ENCODE results near the gene OR52I2. TPM values are rescaled to one million over a fixed set of nuclear protein-coding genes. Genes with fewer than 3 reads are reported as not detected.

Gene OR52I2
- polyA plus RNA-seq, 1 of the 3 experiments (the other 2 are of a cell fraction), result not detected

GRCh38 chr11:4569075-4569474 lies 12.5 kb upstream of the OR52I2 start (continued):
- TF ChIP-seq CTCF (IDR thresholded peaks at IDR 0.05) (no peak), MEF2A (IDR thresholded peaks at IDR 0.05; ENCODE audit: borderline replicate concordance, low read depth) (no peak)

DNA sequence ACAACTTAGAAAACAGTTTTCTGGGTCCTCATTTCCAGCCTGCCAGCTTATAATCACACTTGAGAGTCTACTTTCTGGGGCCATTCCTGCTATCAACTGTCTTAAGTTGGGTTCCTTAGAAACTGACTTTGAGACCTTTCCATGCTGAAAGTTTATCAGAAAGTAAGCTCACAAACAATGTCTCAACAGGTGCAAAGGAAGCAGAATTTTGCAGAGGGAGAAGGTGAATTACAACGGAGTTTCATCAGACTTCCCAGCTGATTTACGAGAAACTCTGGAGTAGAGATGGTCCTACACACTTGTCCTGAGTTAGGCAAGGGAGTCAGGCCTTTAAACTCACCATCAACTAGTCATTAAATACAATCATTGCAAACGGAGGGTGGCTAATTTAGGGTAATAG lies 4.7 kb upstream of the OR52I2 start:
- CTCF ChIA-PET, result no interaction called here
- Histone ChIP-seq H4K20me1 (ENCODE audit: insufficient read depth) (no peaks in the 10 kb centered on the region), H3K27me3 (ENCODE audit: insufficient read depth) (peaks cover 10% of the 10 kb centered on the region; the same call in 1 of the 2 replicates), H3K4me1 (ENCODE audit: control insufficient read depth in 1 of 2, insufficient read depth in 2 of 2, low read depth in 1 of 2, low read length in 1 of 2) (no peaks in the 10 kb centered on the region), H3K79me2 (ENCODE audit: insufficient read depth) (no peaks in the 10 kb centered on the region), H3K9ac (no peak overlapping the region), H3K4me3 (ENCODE audit: low read depth in 2 of 2, low read length in 1 of 2) (no peak overlapping the region), H3K9me3 (no peaks in the 10 kb centered on the region), H3K27ac (ENCODE audit: low read depth in 2 of 2, low read length in 1 of 2) (no peak overlapping the region), H3K4me2 (no peak overlapping the region), H3K9me2 (no peaks in the 10 kb centered on the region), H2AFZ (ENCODE audit: low read depth) (no peak overlapping the region), H3F3A (replicated peaks; ENCODE audit: insufficient read depth) (no peaks in the 10 kb centered on the region), H3K36me3 (replicated peaks in 1 of 2; ENCODE audit: control insufficient read depth in 1 of 2, insufficient read depth in 2 of 2, low read length in 1 of 2) (no peaks in the 10 kb centered on the region)
- TF ChIP-seq EP300 (IDR thresholded peaks at IDR 0.05; ENCODE audit: borderline replicate concordance in 1 of 2, low read depth in 1 of 2, low read length in 1 of 2), result no peak
- no peak for TF ChIP-seq PBX3 (IDR thresholded peaks at IDR 0.05)
- no peak for TF ChIP-seq EZH2phosphoT487 (IDR thresholded peaks at IDR 0.05; ENCODE audit: borderline replicate concordance, low read depth)
- TF ChIP-seq, protein P1, sequence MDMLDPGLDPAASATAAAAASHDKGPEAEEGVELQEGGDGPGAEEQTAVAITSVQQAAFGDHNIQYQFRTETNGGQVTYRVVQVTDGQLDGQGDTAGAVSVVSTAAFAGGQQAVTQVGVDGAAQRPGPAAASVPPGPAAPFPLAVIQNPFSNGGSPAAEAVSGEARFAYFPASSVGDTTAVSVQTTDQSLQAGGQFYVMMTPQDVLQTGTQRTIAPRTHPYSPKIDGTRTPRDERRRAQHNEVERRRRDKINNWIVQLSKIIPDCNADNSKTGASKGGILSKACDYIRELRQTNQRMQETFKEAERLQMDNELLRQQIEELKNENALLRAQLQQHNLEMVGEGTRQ (IDR thresholded peaks at IDR 0.05; ENCODE audit: borderline replicate concordance, low read depth, low read length), result no peak
- no peak for TF ChIP-seq FOXJ3 (CRISPR knock-in tag; IDR thresholded peaks at IDR 0.05)
- TF ChIP-seq GABPA (IDR thresholded peaks at IDR 0.05; ENCODE audit: low read depth), result no peak
- TF ChIP-seq RFX5 (IDR thresholded peaks at IDR 0.05; ENCODE audit: low read length), result no peak
- TF ChIP-seq RXRA (IDR thresholded peaks at IDR 0.05; ENCODE audit: borderline replicate concordance, low read depth), result no peak
- no peak for TF ChIP-seq SMC3 (IDR thresholded peaks at IDR 0.05; ENCODE audit: low read depth, low read length)
- no peak for TF ChIP-seq MAX (IDR thresholded peaks at IDR 0.05; ENCODE audit: low read depth)
- no peak for TF ChIP-seq FOSL2 (IDR thresholded peaks at IDR 0.05; ENCODE audit: borderline replicate concordance, low read depth)
- TF ChIP-seq TAF1 (IDR thresholded peaks at IDR 0.05; ENCODE audit: borderline replicate concordance, low read depth, low read length), result no peak
- no peak for TF ChIP-seq FOXM1 (IDR thresholded peaks at IDR 0.05; ENCODE audit: low read depth)
- TF ChIP-seq USF1 (IDR thresholded peaks at IDR 0.05; ENCODE audit: borderline replicate concordance, low read depth), result no peak
- TF ChIP-seq TEAD4 (IDR thresholded peaks at IDR 0.05; ENCODE audit: borderline replicate concordance, insufficient read depth), result no peak
- WGBS (ENCODE audit: low lambda C conversion rate), result 7% methylated on average over 3 of the region's 3 CpGs
- no peak for DNase-seq
- POLR2A ChIA-PET, result no interaction called here

Measured in SK-N-SH (cell line).